ENCODE data around the gene MAGI2. TPM values are rescaled to one million over a fixed set of nuclear protein-coding genes. Genes with fewer than 3 reads are reported as not detected.
A peak's percentile ranks its signal among the peaks of the same experiment; 100 is the strongest.

The MAGI2 gene
- total RNA-seq, 1 donor from 2014 or later: 0.40 TPM

DNA sequence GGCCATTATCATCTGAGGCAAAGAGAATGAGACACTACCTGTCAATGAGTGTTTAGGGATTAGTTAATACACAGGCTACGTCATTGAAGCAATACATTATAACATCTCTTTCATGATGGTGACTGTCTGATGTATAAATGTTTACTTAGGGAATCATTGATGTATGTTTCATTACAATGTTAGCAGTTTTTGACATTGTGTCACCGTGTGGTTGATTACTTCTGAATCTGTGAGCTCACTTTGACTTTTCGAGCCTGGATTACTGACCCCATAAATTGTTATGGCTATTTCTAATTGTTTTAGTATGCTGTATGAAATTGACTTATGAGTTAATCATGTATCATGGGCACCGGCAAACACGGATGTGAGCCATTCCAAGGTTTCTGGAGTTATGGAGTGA lies 494.0 kb downstream of the MAGI2 start:
- DNase-seq (ENCODE audit: low read depth in 2 of 2): no peak

DNA sequence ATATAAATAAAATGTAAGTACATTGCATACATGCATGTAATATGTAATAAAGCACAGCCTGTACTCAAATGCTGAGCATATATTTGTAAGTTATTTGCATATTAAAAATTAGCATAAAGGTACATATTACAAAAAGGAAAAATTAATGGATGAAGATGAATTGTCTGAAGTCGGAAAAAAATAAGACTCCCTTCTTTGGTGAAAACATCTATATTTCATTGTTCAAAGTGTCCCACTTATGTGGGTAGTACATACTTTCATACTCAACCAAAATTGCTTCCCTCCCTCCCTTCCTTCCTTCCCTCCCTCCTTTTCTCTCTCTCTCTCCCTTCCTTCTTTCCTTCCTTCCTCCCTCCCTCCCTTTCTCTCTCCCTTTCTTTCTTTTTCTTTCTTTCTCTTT lies 498.1 kb downstream of the MAGI2 start:
- no peak for DNase-seq (ENCODE audit: low read depth in 2 of 2)

DNA sequence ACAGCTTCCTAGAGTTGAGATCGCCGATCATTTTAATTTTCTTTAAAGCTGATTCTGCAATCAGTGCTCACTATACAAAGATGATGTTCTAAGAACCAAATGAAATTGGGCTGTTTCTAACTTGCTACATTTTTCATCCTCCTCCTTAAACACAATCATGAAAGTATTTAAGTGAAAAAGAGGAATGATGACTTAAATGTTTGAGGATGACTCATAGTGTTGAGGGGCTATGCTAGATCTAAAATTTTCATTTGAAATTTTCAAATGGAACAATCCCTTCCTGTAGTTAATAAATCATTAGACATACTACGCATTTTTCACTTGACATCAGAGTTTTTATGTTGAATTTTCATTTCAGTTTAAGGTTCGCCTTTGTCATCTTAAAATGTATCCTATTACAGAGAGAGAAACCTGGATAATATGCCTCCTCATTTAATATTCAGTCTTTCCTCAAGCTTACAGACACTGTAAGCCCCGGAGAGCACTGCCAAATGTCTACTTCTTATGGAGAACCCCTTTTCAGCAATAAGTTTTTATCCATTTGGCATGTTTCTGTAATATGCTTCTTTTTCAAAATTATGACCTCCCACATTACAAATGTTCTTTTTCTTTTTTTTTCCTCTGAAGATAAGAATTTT lies 499.6 kb downstream of the MAGI2 start:
- no peak for DNase-seq (ENCODE audit: low read depth in 2 of 2)

DNA sequence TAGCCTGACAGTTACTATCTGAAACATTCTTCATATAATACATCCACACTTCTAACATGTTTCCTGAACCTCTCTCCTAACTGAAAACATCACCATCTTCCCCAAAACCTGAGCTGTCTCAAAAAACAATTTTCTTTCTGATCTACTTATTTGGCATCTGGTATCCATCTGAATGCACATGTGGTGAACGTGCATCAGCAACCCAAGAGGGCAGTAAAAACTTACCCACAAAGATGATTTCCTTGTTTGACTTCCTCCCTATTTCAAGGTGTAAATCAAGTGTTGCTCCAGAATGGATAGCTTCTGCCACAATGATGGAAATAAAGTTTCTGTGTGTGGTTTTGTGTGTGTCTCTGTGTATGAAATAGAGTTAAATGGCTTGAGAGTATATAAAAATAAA lies 500.4 kb downstream of the MAGI2 start:
- no peak for DNase-seq (ENCODE audit: low read depth in 2 of 2)

DNA sequence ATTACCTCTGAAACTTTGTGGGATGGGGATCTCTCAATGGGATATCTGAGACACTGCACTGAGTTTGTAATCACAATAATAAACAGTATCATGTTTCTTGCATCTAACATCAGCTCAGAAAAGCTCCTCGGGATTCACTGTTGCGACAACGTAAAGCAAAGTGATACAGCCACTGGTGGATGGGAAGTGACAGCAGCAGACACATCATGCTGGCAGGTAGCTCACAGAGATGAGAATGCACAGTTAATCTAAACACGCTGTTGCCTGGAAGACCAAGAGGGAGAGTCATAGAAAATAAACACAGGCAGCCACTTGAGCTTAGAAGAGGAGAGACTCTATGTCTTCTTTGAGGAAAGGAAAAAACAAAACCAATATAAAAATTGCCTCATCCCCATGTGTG lies 513.8 kb downstream of the MAGI2 start:
- DNase-seq (ENCODE audit: low read depth in 2 of 2): no peak

DNA sequence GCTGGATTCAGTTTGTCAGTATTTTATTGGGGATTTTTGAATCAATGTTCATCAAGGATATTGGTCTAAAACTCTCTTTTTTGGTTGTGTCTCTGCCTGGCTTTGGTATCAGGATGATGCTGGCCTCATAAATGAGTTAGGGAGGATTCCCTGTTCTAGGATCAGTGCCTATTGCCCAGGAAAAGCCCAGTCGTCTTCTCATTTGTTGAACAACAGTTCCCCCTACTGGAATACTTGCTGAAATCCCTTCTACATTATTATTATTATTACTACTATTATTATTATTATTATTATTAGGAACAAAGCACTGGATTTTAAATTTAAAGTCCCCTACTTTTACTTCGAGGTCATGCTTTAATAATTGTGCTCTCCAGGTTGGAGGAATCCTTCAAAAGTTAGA lies 528.9 kb downstream of the MAGI2 start:
- DNase-seq (ENCODE audit: low read depth in 2 of 2): peak in 1 of 2 donors; percentile 1

DNA sequence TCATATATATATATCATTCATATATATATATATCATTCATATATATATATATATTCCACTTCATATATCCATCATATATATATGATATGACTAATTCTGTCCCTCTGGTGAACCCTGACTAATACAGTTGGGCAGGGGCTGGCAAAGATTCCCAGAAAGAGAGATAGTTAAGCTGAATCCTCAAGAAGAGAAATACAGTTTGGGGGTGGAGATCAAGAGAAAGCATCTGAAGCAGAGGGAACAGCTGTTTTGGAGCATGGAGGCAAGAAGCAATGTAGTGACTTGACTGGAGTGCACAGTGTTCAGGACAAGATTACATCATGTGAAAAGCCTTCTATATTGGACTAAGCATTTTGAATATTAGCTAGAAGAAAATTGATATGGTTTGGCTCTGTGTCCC lies 540.7 kb downstream of the MAGI2 start:
- no peak for DNase-seq (ENCODE audit: low read depth in 2 of 2)

DNA sequence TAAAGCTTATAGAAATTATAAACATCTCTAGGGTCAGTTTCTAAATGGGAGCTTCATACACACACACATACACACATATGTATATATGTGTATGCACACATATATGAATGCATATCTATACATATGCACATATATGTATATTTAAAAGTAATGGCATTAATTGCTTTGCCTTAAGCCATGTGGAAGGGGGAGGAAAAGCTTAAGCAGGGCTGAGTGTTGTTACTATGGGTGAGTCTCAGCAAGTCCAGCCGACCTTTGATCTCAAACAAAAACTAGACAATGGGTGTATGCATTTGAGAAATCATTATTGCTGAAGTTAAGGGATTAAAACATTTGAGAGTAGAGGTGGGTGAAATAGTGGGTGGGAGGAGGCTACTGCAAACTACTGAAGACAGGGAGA lies 546.7 kb downstream of the MAGI2 start:
- DNase-seq (ENCODE audit: low read depth in 2 of 2): no peak

DNA sequence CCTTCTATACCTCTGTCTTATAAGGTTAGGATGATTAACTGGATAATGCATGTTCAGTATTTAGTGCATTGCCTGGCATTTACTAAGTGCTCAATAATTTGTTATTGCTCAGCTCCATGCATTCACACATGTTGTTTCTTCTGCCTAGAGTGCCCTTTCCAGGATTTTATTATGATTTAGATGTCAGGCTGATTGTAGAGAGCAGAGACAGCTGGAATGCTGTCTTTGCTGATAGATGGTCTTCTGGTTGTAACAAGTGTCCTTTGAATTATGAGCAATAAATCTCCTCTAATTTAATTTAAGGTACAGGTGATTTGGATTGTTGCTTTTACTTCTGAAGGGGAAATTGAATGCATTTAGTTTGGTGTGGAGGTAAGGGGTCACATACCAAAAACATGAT lies 548.0 kb downstream of the MAGI2 start:
- no peak for DNase-seq (ENCODE audit: low read depth in 2 of 2)

DNA sequence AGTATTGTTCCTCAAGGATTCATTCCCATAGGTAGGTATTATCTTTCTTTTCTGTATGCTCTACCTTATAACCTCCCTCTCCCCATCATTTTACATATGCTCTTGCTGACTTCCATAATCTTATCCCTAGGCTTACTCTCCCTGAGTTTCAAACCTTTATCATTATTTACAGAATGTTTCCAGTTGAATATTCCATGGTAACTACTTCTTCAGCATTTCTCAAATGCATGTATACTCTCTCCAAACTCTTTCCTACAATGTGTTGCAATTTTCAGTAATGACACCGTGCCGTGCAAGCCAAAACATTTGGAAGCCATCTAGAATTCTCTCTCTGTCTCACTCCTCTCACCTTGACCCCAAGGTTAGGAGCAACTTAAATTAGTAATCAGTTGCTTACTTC lies 548.5 kb downstream of the MAGI2 start:
- DNase-seq (ENCODE audit: low read depth in 2 of 2): no peak

DNA sequence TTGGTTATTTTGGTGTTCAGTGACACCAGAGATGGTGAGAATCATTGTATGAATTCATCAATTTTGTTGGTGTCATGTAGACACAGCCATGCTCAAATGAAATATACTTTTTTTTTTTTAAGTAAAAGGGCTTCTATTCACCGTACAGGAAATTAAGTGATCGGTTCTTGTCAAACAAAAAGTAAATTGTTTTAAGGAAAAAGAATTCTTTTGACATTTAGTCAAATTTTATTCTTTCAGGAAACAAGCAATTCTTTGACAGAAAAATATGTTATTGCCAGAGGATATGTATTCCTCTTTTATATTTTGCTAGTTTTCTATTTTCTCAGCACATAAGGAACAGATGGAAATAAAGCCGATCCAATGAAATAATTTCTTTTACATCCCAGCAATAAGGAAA lies 551.9 kb downstream of the MAGI2 start:
- no peak for DNase-seq (ENCODE audit: low read depth in 2 of 2)

DNA sequence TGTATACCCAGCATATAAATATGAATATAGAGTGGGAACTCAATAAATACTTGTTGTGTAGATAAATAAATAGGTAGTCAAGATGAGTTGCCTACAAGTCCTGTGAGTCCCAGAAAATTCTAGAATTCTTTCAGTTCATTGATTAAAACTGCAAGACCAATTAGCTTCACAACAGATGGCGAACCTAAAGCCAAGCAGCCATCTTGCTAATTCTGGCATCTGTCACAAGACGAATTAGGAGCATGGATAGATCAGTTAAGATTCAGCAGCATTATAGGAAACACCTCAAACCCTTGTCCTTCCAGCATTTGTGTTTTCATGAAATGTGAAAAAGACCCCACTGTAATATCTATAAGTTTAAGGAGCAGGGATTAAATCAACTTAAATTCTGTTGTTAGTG lies 552.7 kb downstream of the MAGI2 start:
- DNase-seq (ENCODE audit: low read depth in 2 of 2): no peak

DNA sequence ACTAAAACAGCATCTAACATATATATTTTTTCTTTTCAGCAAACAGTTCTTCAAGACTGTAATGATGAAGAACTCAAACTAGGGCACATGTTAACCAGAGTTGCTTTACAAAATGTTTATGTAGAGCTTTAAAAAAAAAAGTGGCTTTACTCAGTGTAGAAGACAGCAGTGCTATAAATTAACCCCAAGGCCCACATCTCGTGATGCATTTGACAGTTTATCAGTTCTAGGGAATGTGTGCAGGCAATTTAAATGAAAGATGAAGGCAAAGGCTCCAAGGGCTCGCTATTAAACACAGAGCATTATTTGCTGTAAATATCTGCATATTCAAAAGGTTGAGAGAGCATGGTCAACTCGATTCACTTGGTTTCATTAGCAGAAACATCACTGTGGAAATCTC lies 558.1 kb downstream of the MAGI2 start:
- DNase-seq (ENCODE audit: low read depth in 2 of 2): no peak

DNA sequence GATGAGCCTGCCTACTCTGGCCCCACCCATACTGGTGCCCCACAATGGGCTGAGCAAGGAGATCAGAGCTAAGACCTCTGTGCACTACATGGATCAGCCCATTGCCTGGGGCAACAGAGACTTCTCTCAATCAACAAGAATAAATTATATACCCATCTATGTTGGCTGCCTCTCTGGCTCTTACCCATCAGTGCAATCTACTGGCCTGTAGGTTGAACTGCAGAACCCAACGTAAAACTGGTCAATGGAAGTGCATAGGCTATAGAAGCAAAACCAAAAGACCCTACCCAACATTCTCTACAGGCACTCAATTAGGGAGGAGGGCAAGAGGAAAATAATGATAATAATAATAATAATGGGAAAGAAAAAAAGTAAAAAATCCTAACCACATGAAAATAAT lies 574.3 kb downstream of the MAGI2 start:
- no peak for DNase-seq (ENCODE audit: low read depth in 2 of 2)

DNA sequence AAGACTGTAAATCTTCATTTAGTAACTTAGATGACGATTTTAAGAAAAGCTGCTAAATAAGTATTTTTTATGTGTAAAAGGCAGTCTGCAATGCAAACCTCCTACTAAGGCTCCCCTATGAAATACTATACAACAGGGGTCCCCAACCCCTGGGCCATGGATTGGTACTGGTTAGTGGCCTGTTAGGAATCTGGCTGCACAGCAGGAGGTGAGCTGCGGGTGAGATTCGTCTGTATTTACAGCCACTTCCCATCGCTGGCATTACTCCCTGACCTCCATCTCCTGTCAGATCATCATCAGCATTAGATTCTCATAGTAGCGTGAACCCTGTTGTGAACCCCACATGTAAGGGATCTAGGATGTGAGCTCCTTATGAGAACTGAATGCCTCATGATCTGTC lies 580.4 kb downstream of the MAGI2 start:
- no peak for DNase-seq (ENCODE audit: low read depth in 2 of 2)

DNA sequence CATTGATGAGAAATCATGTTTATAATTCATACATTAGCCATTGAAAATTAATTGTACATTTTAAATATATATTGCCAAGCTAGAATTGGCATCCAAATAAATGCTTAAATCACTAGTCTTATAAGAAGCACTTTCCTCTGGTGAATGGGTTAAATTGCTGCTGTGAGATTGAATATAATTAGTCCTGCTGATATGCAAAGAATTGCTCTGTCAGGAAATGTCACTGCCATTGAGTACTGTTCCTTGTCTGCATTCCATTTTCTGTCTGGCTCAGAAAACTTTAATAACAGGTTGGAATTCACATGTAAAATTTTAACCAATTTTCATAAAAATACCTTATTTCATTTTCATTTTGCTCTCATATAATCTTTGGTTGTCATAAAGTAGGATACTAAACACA lies 589.1 kb downstream of the MAGI2 start:
- DNase-seq (ENCODE audit: low read depth in 2 of 2): no peak

DNA sequence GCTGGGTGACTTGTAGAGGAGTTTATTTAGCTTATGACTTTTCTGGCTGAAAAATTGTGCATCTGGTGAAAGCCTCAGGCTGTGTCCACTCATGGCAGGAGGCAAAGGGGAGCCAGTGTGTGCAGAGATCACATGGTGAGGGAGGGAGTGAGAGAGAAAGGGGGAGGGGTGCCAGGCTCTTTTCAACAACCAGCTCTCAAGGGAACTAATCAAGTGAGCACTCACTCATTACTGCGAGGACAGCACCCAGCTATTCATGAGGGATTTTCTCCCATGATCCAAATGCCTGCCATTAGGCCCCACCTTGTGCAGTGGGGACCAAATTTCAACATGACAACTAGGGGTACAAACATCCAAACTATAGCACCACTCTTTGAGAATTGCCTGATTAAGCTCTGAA lies 590.2 kb downstream of the MAGI2 start:
- DNase-seq (ENCODE audit: low read depth in 2 of 2): no peak

DNA sequence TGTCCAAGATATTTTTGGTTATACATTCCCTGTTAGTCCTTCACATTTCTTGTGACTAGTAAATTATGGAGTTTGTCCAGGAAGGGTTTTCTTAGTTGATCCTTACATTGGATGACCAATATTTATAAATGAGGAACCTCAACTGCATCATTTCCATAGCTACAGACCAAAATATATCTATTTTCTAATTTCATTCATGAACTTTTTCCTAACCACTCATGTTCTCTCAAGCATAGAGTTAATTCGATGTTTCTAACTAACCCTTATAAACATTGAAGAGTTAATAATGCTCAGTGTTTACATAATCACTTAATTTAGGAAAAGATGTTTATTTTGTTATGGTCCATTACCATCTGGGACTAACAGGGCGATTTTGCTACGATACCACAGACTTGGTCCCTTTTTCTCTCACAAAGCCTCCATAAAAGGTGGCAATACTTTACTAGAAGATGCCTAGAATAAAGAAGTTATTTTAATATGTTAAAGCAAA lies 591.0 kb downstream of the MAGI2 start:
- no peak for DNase-seq (ENCODE audit: low read depth in 2 of 2)

DNA sequence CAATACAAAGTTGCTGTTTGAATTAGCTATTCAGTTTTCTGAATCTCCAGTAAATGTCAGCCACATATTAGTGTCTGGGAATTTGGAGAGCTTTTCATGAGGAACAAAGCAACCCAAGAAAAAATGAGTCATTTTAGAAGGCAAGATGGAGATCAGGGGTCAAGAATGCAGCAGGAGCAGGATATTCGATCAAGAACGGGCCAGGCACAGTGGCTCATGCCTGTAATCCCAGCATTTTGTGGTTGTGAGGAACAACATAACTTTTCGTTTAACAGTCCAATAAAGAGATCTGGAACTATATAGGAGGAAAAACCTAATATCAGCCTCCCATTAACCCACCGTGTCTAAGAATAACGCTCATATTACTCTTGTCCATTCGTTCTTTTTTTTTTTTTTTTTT lies 600.5 kb downstream of the MAGI2 start:
- DNase-seq (ENCODE audit: low read depth in 2 of 2): no peak

DNA sequence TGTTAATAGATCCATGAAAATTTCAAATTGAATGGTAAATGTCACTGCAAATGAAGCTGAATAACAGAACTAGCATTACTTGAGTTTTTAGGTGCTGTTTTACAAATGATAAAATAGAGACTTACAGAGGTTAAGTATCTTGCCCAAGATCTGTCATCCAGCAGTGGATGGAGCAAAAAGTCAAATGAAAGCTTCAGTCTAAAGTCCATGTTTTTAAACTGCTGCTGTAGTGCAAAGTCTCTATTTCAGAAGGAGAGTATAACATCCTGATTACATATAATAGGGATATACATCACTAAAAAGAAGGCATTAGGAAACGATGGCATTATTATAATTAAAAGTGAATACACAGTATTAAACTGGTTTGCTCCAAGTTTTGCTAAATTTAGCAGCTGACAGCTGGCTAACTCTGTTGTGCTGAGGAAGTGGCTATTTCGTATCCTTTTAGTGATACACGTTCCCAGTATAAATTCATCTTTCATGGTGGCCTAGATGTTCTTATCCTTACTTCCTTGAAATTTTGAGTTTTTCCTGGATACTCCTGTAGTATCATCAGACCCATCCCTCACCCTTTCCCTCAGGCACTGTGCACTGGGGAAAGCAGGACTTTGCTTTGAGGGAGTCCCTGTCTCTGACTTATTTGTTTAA lies 603.2 kb downstream of the MAGI2 start:
- no peak for DNase-seq (ENCODE audit: low read depth in 2 of 2)

DNA sequence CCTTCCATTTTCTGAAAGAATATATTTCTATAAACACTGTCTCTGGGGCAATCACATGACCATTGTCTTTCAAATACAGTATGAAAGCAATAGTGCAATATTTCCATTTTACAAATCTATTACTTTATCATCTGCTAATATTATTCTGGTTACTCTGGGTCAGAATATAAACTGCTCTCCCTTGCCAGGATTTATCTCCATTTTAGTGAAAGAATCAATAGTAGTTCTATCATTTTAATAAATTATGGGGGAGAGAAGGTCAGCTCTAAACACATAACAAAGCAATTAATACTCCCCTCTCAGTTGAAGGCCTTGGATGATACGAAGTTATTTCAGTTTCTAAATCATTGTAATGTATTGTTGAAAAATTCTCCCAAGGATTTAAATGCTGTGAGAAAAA lies 608.3 kb downstream of the MAGI2 start:
- DNase-seq (ENCODE audit: low read depth in 2 of 2): no peak

DNA sequence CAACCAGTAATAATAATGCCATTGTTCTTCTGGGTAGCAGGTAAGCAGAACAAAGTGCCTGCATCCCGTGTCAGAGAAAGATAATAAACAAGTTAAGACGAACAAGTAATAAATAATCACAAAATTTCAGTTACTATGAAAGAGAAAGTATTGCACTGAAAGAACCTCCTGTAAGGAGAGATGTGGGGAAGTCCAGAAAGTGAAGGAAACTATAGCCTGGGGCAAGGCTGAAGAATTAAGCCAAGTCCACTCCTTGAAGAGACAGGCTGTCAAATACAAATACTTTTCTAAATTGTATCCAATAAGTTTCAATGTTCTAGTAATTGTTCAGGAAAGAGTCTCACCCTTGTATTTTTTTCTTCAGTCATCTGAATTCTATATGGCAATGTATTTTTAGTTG lies 611.4 kb downstream of the MAGI2 start:
- DNase-seq (ENCODE audit: low read depth in 2 of 2): no peak

DNA sequence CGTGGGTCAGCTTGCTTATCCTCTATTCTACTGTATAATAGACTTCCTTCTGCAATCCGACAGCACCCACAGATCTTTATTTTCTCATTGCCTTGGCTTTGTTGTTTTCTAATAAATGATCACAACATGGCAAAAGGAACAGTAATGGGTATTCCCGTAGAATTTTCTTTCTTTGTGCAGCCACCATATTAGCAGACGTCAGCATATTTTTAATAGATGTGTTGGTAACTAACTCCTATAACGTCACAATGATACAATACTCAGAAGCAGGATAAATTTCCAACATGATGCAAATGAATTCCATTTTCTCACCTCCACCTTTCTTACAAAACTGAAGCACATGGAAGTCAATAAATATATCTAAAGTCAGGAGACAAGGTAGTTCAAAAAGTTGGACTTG lies 617.6 kb downstream of the MAGI2 start:
- no peak for DNase-seq (ENCODE audit: low read depth in 2 of 2)

DNA sequence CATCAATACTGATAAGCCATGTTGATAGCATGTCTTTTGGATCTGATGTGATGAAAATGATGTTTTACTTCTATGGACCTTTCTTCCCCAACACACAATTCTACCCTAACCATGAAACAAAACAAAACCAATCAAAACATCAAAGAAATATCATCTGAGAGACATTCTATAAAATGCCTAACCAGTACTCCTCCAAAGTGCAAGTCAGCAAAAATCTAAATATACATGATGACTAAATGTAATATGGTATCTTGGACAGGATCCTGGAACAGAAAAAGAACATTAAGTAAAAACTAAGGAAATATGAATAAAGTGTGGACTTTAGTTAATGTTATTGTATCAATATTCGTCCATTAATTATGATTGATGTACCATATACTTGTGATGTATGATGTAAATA lies 625.1 kb downstream of the MAGI2 start:
- DNase-seq (ENCODE audit: low read depth in 2 of 2): no peak

Data from lung microvascular endothelial cell (primary cell).